Fibroblast of upper back skin (primary cell): ENCODE data around the gene ITSN1.
A peak's percentile ranks its signal among the peaks of the same experiment; 100 is the strongest.

ENCODE experiments used
- DNase-seq: peaks from one replicate; pipeline ENCODE4 v3.0.0-alpha.2; 2013

ITSN1 gene

GRCh38 chr21:33817138-33817537, 174.8 kb downstream of the ITSN1 start:
- DNase-seq = no peak

- no peak for DNase-seq
These were observed 175.6 kb downstream of the ITSN1 start for GRCh38 chr21:33817663-33818451.

GRCh38 chr21:33820230-33820770, 178.0 kb downstream of the ITSN1 start:
- no peak for DNase-seq

DNA sequence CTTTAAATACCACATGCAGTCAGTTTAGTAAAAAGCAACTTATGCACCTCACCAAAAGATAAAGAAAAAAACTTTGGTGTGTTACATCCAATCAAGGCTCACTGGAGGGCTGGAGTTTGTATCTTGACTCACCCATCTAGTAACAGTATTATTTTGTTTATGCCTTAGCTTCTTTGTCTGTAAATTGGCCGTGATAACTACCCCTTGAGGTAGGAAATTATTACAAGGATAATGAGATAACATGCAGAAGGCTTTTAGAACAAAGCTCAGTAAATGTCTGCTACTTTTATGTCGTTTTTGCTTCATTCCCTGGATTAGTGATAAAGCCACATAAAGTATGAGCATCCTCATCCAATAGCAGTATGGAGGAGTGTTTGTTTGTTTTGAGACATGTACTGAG, 178.5 kb downstream of the ITSN1 start:
- no peak for DNase-seq

- DNase-seq = no peak
These were observed 179.4 kb downstream of the ITSN1 start for GRCh38 chr21:33821503-33822322.

DNA sequence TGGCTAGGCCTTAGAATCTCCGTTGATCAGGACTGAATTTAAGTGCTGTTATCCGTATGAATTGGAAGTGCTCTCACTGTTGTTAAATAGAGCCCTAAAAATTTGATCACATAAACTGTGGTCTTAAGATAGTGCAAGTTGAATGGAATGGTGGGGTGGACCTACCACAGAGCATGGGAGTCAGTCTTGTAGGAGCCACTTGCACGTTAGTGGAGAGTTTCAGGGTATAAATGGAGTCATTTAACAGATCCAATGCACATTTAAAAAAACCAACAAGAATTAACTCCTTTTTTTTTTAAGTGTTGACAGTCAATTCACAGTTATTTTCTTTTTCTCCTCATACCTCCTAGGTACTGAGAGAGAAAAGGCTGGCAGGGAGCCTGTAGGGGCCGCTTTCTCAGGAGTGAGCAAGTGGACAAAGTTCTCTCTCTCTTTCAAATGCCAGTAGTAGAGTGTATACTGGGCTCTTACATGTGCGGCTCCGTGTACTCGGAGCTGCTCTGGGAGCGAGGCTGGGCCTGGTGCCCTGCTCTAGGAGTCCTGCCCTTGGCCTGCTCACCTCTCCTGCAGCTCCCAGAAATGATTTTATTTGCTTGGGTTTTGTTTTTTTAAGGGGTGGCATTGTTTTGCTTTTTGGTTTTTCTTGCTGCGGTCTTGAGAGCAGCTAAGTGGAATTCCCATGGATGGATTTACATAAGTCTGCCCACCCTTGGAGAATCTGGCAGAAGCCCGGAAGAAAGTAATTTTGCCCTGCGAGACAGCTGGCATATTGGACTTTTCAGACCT, 182.0 kb downstream of the ITSN1 start:
- no peak for DNase-seq

DNA sequence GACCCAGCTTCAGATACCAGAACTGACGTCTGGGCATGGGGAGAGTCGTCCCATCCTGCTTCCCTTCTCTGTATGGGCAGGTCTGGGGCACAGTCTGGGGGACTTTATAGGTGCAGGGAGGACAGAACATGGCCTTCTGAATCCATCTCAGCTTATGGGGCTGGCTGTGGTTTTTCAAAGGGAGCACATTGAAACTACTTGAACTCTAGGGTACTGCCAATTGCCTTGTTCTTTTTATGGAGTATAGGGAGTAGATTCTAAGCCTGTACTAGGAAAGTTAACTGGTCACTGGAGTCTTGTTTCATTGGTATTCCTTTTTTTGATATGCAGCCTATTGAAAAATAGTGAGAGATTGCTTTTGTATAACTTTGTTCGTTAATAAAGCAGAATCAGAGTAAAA, 183.1 kb downstream of the ITSN1 start:
- DNase-seq = no peak

GRCh38 chr21:33825915-33826314, 183.6 kb downstream of the ITSN1 start:
- DNase-seq = peak; percentile 71

DNA sequence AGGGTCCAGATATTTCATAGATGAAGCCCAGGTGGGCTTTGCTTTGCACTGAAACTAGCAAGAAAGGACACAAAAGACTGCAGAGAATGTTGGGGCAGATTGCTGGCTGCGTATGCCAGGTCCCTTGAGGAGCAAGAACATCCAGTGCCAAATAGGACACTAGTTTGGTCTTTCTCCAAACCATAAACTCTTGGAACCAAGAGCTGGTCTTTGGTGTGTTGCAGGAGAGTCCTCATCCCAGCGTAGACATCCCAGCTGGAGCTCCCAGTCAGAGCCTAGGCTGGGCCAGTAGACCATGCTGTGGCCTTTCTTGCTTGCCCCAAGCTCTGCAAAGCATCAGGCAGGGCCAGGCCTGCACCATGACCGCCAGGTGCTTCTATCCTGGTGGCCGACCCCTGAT, 185.8 kb downstream of the ITSN1 start:
- DNase-seq = no peak

DNA sequence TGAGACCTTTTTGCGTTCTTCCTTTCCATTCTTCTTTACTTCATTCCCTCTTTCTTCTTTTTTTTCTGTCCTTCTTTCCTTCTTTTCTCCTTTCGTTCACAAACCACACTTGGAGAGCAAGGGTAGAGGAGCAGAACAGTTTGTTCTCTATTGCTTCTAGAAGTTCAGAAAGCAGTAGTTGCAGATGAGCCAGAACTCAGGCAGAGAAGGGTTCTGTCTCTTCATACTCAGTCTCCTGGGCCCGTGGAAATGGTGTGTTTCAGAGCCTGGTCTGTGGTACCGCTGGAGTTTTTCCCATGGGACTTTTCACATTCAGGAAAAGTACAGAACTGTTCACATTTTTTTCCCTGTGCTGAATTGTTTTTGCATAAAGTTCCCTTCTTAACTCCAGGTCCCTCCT, 186.3 kb downstream of the ITSN1 start:
- DNase-seq = no peak

- DNase-seq = no peak
These were observed 187.5 kb downstream of the ITSN1 start for GRCh38 chr21:33829844-33830243.

GRCh38 chr21:33831962-33832659, 189.8 kb downstream of the ITSN1 start:
- DNase-seq = no peak

DNA sequence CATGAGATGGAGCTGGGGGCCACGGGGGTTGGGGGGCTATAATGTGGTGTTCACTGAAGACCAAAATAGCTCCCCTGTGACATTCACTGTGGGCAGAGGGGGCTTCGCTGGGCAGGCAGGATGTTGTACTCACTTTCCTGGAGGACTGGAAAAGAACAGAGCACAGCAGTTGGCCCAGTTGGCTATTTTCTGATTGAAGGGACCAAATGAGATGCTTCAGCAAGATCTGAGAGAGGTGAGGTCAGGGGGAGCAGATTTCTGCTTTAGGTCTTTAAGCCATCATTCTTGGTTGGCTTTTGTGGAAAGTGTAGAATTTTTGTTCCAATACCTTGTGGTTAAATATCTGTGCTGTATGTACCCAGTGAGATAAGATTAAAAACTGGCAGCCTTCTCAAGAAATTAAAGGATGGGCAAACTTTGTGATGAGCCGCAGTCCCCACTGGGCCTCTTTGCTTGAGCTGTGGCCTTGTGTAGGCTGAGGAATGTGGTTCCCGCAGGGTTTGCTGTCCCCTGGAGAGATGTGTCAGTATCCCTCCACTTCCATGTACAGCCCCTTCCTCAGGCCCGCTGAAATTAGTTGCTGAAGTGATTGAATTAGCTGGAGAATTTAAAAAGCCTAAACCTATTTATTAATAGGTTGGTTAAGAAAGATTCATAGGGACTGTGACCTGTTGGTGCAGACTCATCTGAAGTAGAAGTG, 192.7 kb downstream of the ITSN1 start:
- DNase-seq = no peak

DNA sequence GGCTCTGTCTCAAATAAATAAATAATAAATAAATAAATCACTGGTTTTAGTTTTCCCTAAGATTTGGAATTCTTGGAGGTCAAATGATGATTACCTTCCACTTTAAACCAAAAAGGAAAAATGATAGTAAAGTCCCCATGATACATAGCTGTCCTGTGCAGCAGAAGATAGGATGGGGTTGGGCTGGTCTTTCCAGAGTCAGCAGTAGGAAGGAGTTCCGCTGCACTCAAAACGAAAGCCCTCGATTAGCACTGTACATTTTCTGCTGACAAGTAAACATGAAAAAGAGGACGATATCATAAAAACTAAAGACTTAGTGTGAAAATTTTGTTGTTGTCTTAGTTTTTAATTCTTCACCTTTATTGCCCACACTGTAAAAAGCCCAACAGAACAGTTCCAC, 193.6 kb downstream of the ITSN1 start:
- DNase-seq = no peak

- DNase-seq = no peak
These were observed 194.1 kb downstream of the ITSN1 start for GRCh38 chr21:33836408-33836807.

GRCh38 chr21:33839167-33839716, 196.9 kb downstream of the ITSN1 start:
- DNase-seq = no peak

GRCh38 chr21:33839806-33840205, 197.5 kb downstream of the ITSN1 start:
- no peak for DNase-seq

DNA sequence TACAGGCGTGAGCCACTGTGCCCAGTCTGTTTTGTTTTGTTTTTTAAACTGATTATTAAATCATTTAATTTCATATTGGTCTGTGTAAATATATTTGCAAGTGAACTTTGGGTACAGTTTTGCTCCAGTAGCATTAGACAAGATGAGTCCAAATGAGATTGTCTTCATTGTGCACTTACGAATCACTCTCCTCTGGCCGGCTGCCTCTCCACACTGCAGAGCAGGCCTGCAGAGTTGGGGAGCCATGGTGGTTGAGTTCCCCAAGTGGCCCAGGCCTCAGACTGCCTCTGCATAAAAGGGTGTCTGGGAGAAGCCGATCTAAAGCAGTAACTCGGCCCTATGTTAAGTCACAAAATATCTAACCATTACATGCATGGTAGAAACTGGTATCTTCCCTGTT, 198.5 kb downstream of the ITSN1 start:
- DNase-seq = no peak

DNA sequence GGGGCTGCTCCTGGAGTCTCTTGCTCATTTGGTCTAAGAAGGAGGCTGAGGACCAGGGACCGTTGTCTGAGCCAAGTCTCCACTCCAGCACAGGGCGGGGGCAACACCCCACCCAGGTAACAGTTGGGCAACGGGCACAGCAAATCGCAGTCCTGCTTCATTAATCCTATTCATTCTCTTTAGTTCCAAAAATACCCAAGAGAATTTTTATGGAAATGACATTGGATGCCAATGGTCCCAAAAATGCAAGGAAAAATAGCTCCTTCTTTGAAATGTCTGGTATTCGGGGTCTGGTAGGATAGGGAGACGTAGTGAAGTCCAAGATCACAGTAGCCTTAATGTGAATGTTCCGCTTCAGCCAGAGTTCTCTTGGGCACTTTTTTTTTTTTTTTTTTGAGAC, 199.3 kb downstream of the ITSN1 start:
- DNase-seq = no peak

DNA sequence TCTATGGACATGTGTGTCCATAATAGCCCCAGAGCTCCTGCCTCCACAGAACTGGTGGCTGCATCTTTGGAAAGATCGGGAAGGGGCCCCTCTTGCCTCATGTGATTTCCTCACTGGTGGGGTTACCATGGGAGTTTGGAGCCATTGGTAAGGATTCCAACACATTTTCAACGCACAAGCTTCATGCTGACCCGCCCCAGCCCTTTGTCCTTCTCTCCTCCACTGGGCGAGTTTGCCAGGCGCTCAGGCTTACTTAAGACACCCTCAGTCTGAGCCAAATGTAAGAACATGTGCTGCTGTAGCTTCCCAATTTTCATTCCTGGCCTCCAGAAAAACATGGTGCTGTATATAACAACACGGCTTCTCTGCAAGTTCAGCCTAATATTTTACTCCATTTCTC, 200.9 kb downstream of the ITSN1 start:
- no peak for DNase-seq

DNA sequence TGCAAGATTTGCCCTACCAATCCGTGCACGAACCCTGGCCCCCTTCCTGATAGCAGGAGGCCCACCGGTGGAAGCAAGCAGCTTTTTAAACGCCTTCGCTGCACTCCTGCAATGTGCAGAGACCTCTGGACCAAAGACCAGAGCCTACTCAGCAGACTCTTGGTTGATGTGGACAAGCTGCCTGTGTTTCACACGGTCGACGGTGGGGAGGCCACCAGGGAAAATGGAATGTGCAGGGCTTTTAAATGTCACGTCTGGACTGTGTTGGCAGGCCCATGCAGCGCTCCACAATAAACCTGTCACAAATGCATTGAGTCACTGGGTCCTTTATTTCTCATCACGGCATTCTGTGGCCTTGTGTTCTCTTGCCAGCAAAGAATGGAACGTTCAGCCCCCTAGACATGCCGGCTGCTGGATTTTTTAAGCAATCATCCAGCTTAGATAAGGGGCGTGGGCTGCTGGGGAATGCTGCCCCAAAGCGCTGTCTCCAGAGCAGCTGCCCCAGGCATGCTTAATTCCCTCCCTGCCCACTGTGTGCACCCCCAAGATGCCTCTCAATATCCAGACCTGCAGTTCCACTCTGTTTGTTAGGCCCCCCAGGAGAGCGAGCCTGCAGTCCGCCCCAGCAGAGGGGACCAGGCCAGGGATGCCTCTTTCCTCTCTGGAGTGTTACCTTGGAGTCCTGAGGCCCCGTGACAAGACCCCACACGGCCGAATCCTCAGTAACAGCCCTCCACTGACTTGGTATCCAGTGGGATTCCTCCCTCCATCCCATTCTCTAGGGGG, 202.0 kb downstream of the ITSN1 start:
- DNase-seq = peak; percentile 24
